H9 (cell line): ENCODE measurements around the gene ENKD1. TPM values are rescaled to one million over a fixed set of nuclear protein-coding genes. Genes with fewer than 3 reads are reported as not detected.

Experiments used
- DNase-seq: peaks from one replicate; pipeline ENCODE4 v3.0.0-alpha.2; 2017
- H2AFZ ChIP-seq: one replicate; pipeline ENCODE4 v1.6.1; 2013; ENCODE audit warnings: mild to moderate bottlenecking, low read length, control low read depth, moderate library complexity
- H2AK5ac ChIP-seq: 2 replicates; pipeline ENCODE4 v1.6.1; 2013; ENCODE audit warnings: low read length, control low read depth, mixed read lengths; ENCODE audit not compliant: insufficient read length
- H2BK120ac ChIP-seq: one replicate; pipeline ENCODE4 v1.6.1; 2013; ENCODE audit warnings: low read depth, mild to moderate bottlenecking, low read length, control low read depth, inconsistent platforms; ENCODE audit not compliant: poor library complexity, severe bottlenecking
- H2BK12ac ChIP-seq: 2 replicates; pipeline ENCODE4 v1.6.1; 2013; ENCODE audit warnings: low read length, control low read depth, mixed read lengths, low read depth; ENCODE audit not compliant: insufficient read length
- H2BK15ac ChIP-seq: 2 replicates; pipeline ENCODE4 v1.6.1; 2013; ENCODE audit warnings: low read depth, low read length, control low read depth
- H2BK20ac ChIP-seq: one replicate; pipeline ENCODE4 v1.6.1; 2013; ENCODE audit warnings: low read depth, mild to moderate bottlenecking, low read length, control low read depth, inconsistent platforms; ENCODE audit not compliant: poor library complexity, severe bottlenecking
- H2BK5ac ChIP-seq: 2 replicates; pipeline ENCODE4 v1.6.1; 2013; ENCODE audit warnings: low read length, control low read depth, mixed read lengths; ENCODE audit not compliant: insufficient read length
- H3K14ac ChIP-seq: 2 replicates; pipeline ENCODE4 v1.6.1; 2013; ENCODE audit warnings: low read length, control low read depth; ENCODE audit not compliant: insufficient read depth
- H3K18ac ChIP-seq: 2 replicates; pipeline ENCODE4 v1.6.1; 2013; ENCODE audit warnings: low read depth, mild to moderate bottlenecking, mixed read lengths, low read length, control low read depth; ENCODE audit not compliant: insufficient read length
- H3K23ac ChIP-seq: 2 replicates; pipeline ENCODE4 v1.6.1; 2013; ENCODE audit warnings: low read length, control low read depth, mixed read lengths, low read depth; ENCODE audit not compliant: insufficient read length
- H3K23me2 ChIP-seq: 2 replicates; pipeline ENCODE4 v1.6.1; 2013; ENCODE audit warnings: low read depth, mild to moderate bottlenecking, mixed read lengths, low read length, control low read depth; ENCODE audit not compliant: insufficient read length, poor library complexity, severe bottlenecking
- H3K27ac ChIP-seq: 2 replicates; pipeline ENCODE4 v1.5.1; 2013; ENCODE audit warnings: low read length, control low read depth, mixed read lengths, low read depth; ENCODE audit not compliant: insufficient read length
- H3K27me3 ChIP-seq: 2 replicates; pipeline ENCODE4 v1.6.1; 2013; ENCODE audit warnings: low read length, control low read depth, inconsistent platforms; ENCODE audit not compliant: insufficient read depth
- H3K4ac ChIP-seq: 2 replicates; pipeline ENCODE4 v1.6.1; 2013; ENCODE audit warnings: low read depth, mild to moderate bottlenecking, control low read depth, inconsistent platforms, low read length, moderate library complexity
- H3K4me1 ChIP-seq: 2 replicates; pipeline ENCODE4 v1.6.1; 2013; ENCODE audit warnings: low read length, control low read depth, inconsistent platforms; ENCODE audit not compliant: insufficient read depth
- H3K4me2 ChIP-seq: 2 replicates; pipeline ENCODE4 v1.6.1; 2013; ENCODE audit warnings: low read length, control low read depth, mixed read lengths; ENCODE audit not compliant: insufficient read length, insufficient read depth
- H3K56ac ChIP-seq: 2 replicates; pipeline ENCODE4 v1.6.1; 2013; ENCODE audit warnings: low read depth, mild to moderate bottlenecking, mixed read lengths, low read length, control low read depth; ENCODE audit not compliant: insufficient read length
- H3K79me1 ChIP-seq: 2 replicates; pipeline ENCODE4 v1.6.1; 2013; ENCODE audit warnings: low read depth, mild to moderate bottlenecking, moderate library complexity, low read length, control low read depth, inconsistent platforms; ENCODE audit not compliant: insufficient read depth, poor library complexity, severe bottlenecking
- H3K79me2 ChIP-seq: 2 replicates; pipeline ENCODE4 v1.6.1; 2013; ENCODE audit warnings: low read length, control low read depth, inconsistent platforms; ENCODE audit not compliant: insufficient read depth
- H3K9ac ChIP-seq: 2 replicates; pipeline ENCODE4 v1.6.1; 2013; ENCODE audit warnings: low read length, control low read depth, mixed read lengths; ENCODE audit not compliant: insufficient read length; ENCODE audit errors: extremely low read depth
- H3K9me3 ChIP-seq: one replicate; pipeline ENCODE4 v1.6.1; 2013; ENCODE audit warnings: low read depth, low read length, inconsistent platforms; ENCODE audit not compliant: control insufficient read depth
- H3T11ph ChIP-seq: one replicate; pipeline ENCODE4 v1.6.1; 2013; ENCODE audit warnings: mild to moderate bottlenecking, low read length, control low read depth, inconsistent platforms
- H4K20me1 ChIP-seq: one replicate; pipeline ENCODE4 v1.6.1; 2013; ENCODE audit not compliant: control insufficient read depth, insufficient read length, insufficient read depth
- H4K5ac ChIP-seq: 2 replicates; pipeline ENCODE4 v1.6.1; 2013; ENCODE audit warnings: low read depth, mild to moderate bottlenecking, mixed read lengths, low read length, control low read depth; ENCODE audit not compliant: insufficient read length
- H4K8ac ChIP-seq: replicated peaks from 2 replicates; pipeline ENCODE4 v1.6.1; 2013; ENCODE audit warnings: low read length, control low read depth, mixed read lengths, low read depth; ENCODE audit not compliant: insufficient read length
- H4K91ac ChIP-seq: 2 replicates; pipeline ENCODE4 v1.6.1; 2013; ENCODE audit warnings: low read depth, mild to moderate bottlenecking, moderate library complexity, mixed read lengths, low read length, control low read depth; ENCODE audit not compliant: insufficient read length
- H3K27ac Mint-ChIP-seq, 3 experiments: 2 replicates in 2 of 3; 3 replicates in 1 of 3; pipeline ENCODE4 v1.8.0; 2020 to 2021; ENCODE audit warnings: mixed read lengths in 3 of 3, mild to moderate bottlenecking in 1 of 3, moderate library complexity in 1 of 3
- H3K27me3 Mint-ChIP-seq: 2 replicates; pipeline ENCODE4 v1.8.0; 2021; ENCODE audit warnings: low read depth, mild to moderate bottlenecking, moderate library complexity, mixed read lengths
- H3K36me3 Mint-ChIP-seq, 3 experiments: 2 replicates in 2 of 3; 3 replicates in 1 of 3; pipeline ENCODE4 v1.8.0; 2020 to 2021; ENCODE audit warnings: low read depth in 3 of 3, mixed read lengths in 3 of 3; ENCODE audit not compliant: insufficient read depth in 1 of 3
- H3K4me1 Mint-ChIP-seq, 2 experiments: 2 replicates each; pipeline ENCODE4 v1.8.0; 2020; ENCODE audit warnings: mixed read lengths in 2 of 2
- H3K4me3 Mint-ChIP-seq, 2 experiments: 2 replicates in 1 of 2; 3 replicates in 1 of 2; pipeline ENCODE4 v1.8.0; 2020 to 2021; ENCODE audit warnings: mild to moderate bottlenecking in 2 of 2, mixed read lengths in 2 of 2, moderate library complexity in 1 of 2
- H3K9me3 Mint-ChIP-seq, 2 experiments: 2 replicates in 1 of 2; 3 replicates in 1 of 2; pipeline ENCODE4 v1.8.0; 2020; ENCODE audit warnings: mild to moderate bottlenecking in 2 of 2, mixed read lengths in 2 of 2, moderate library complexity in 1 of 2
- CTCF ChIP-seq: fragments of 200-600 bp; sonication (generic); conservative IDR thresholded peaks from 3 replicates; pipeline ENCODE4 v1.8.0; 2021; ENCODE audit warnings: antibody characterized with exemption, mild to moderate bottlenecking
- WGBS: extraction: QIAGEN DNeasy Blood & Tissue Kit; methylation state at CpG from one replicate; pipeline ENCODE4 v1.1.7; 2013; ENCODE audit warnings: missing lambda C conversion rate, low lambda C conversion rate, mixed read lengths; ENCODE audit not compliant: insufficient read length; ENCODE audit errors: extremely low coverage; 5-methylcytosine and 5-hydroxymethylcytosine counted together
- total RNA-seq: library from RNA; stranded (reverse); gene quantifications from 2 replicates; pipeline ENCODE4 v1.2.1, GENCODE V29; 2021

Gene ENKD1
- total RNA-seq, 1 experiment from 2014 or later: 9.5 TPM

GRCh38 chr16:67666032-67666551, 458 bp downstream of the ENKD1 start:
- no peak overlapping the region for H2BK120ac ChIP-seq
- H3K27me3 Mint-ChIP-seq: peaks cover 4% of the 10 kb centered on the region
- no peak overlapping the region for H2AFZ ChIP-seq
- no peaks in the 10 kb centered on the region for H3K27me3 ChIP-seq
- H3K9me3 Mint-ChIP-seq: no peaks in the 10 kb centered on the region
- H3K4me1 ChIP-seq: no peaks in the 10 kb centered on the region
- no peak overlapping the region for H2BK20ac ChIP-seq
- H4K5ac ChIP-seq: no peak overlapping the region
- no peak overlapping the region for H3K27ac Mint-ChIP-seq
- no CpG with 5 or more reads among the region's 46 CpGs for WGBS
- no peak overlapping the region for H3K9ac ChIP-seq
- peak overlapping the region; percentile 78 to 80 for H3K4me3 Mint-ChIP-seq
- H2BK5ac ChIP-seq: no peak overlapping the region
- no peak overlapping the region for H3K4ac ChIP-seq
- TF ChIP-seq CTCF: no peak
- H3K36me3 Mint-ChIP-seq: peaks cover 3 to 11% (median 8%) of the 10 kb centered on the region in 3 experiments; a peak in 5 of 7 replicates
- no peaks in the 10 kb centered on the region for H3K79me2 ChIP-seq
- H2BK12ac ChIP-seq: no peak overlapping the region
- H3K4me1 Mint-ChIP-seq: peaks cover 9 to 29% of the 10 kb centered on the region in 2 experiments; a peak in 3 of 4 replicates
- no peak overlapping the region for H3K14ac ChIP-seq
- no peak overlapping the region for H3K56ac ChIP-seq
- H4K8ac ChIP-seq: no peak overlapping the region
- H2AK5ac ChIP-seq: no peak overlapping the region
- no peak overlapping the region for H2BK15ac ChIP-seq
- peaks cover 8% of the 10 kb centered on the region for H3K23me2 ChIP-seq
- no peaks in the 10 kb centered on the region for H4K20me1 ChIP-seq
- peak overlapping the region; percentile 56 for H3K4me2 ChIP-seq
- H3K9me3 ChIP-seq: no peaks in the 10 kb centered on the region
- no peaks in the 10 kb centered on the region for H3K79me1 ChIP-seq
- H3K23ac ChIP-seq: no peak overlapping the region
- H3K27ac ChIP-seq: no peak overlapping the region
- peak; percentile 59 for DNase-seq
- H4K91ac ChIP-seq: no peak overlapping the region
- no peak overlapping the region for H3T11ph ChIP-seq
- no peak overlapping the region for H3K18ac ChIP-seq
